Measurements from ENCODE around the gene CCSER1. TPM values are rescaled to one million over a fixed set of nuclear protein-coding genes. Genes with fewer than 3 reads are reported as not detected.

The CCSER1 gene
- total RNA-seq, 4 donors from 2014 or later, result 3.2 to 17.3 (median 10.2) TPM

- ATAC-seq (ENCODE audit: low FRiP score) (no peak), DNase-seq (ENCODE audit: low spot score) (no peak)
- no peak for TF ChIP-seq CTCF (IDR thresholded peaks at IDR 0.05)
Observed at GRCh38 chr4:91527056-91527455, 1399.9 kb downstream of the CCSER1 start.

- ATAC-seq (ENCODE audit: low FRiP score) (no peak), DNase-seq (ENCODE audit: low spot score) (no peak)
- TF ChIP-seq CTCF (IDR thresholded peaks at IDR 0.05), result no peak
Observed at GRCh38 chr4:91567594-91567993, 1440.4 kb downstream of the CCSER1 start.

- no peak for TF ChIP-seq CTCF (IDR thresholded peaks at IDR 0.05)
- ATAC-seq (ENCODE audit: low FRiP score) (no peak), DNase-seq (ENCODE audit: low spot score) (no peak)
Observed at GRCh38 chr4:91577864-91578263, 1450.7 kb downstream of the CCSER1 start.

- no peak for TF ChIP-seq CTCF (IDR thresholded peaks at IDR 0.05)
- DNase-seq (ENCODE audit: low spot score), result no peak
- ATAC-seq (ENCODE audit: low FRiP score), result no peak
Observed at GRCh38 chr4:91590260-91590659, 1463.1 kb downstream of the CCSER1 start.

GRCh38 chr4:91592125-91592524, 1464.9 kb downstream of the CCSER1 start:
- DNase-seq (ENCODE audit: low spot score), result no peak
- TF ChIP-seq CTCF (IDR thresholded peaks at IDR 0.05), result no peak
- no peak for ATAC-seq (ENCODE audit: low FRiP score)

GRCh38 chr4:91596718-91597117, 1469.5 kb downstream of the CCSER1 start:
- no peak for DNase-seq (ENCODE audit: low spot score)
- ATAC-seq (ENCODE audit: low FRiP score), result no peak
- no peak for TF ChIP-seq CTCF (IDR thresholded peaks at IDR 0.05)

- TF ChIP-seq CTCF (IDR thresholded peaks at IDR 0.05), result no peak
- no peak for ATAC-seq (ENCODE audit: low FRiP score)
- no peak for DNase-seq (ENCODE audit: low spot score)
Observed at GRCh38 chr4:91598696-91599095, 1471.5 kb downstream of the CCSER1 start.

Data from omental fat pad (tissue), 4 donors.